Activated naive CD8-positive, alpha-beta T cell treated with anti-CD3 and anti-CD28 coated beads for 36 hours (primary cell): ENCODE results near the gene GBF1. TPM values are rescaled to one million over a fixed set of nuclear protein-coding genes. Genes with fewer than 3 reads are reported as not detected.
A peak's percentile ranks its signal among the peaks of the same experiment; 100 is the strongest.

ENCODE experiments used
- DNase-seq: peaks from one replicate; pipeline ENCODE4 v3.0.0; 2021
- H3K27ac Mint-ChIP-seq: one replicate; pipeline ENCODE4 v1.8.0; 2022; ENCODE audit warnings: mild to moderate bottlenecking, moderate library complexity, mixed read lengths
- H3K27me3 Mint-ChIP-seq: one replicate; pipeline ENCODE4 v1.8.0; 2022; ENCODE audit warnings: mild to moderate bottlenecking, mixed read lengths
- H3K36me3 Mint-ChIP-seq: one replicate; pipeline ENCODE4 v1.8.0; 2021; ENCODE audit warnings: mild to moderate bottlenecking, mixed read lengths
- H3K4me1 Mint-ChIP-seq: one replicate; pipeline ENCODE4 v1.8.0; 2021; ENCODE audit warnings: mixed read lengths
- H3K4me3 Mint-ChIP-seq: one replicate; pipeline ENCODE4 v1.8.0; 2022; ENCODE audit warnings: mild to moderate bottlenecking, moderate library complexity, mixed read lengths
- H3K9me3 Mint-ChIP-seq: one replicate; pipeline ENCODE4 v1.8.0; 2022; ENCODE audit warnings: mixed read lengths
- total RNA-seq, 2 experiments: library from RNA; stranded (reverse); gene quantifications; one replicate each; pipeline ENCODE4 v1.2.3, GENCODE V29; 2021

GBF1 gene
- total RNA-seq, 2 experiments from 2014 or later: 29.3 to 29.5 TPM

- no peak overlapping the region for H3K4me3 Mint-ChIP-seq
- DNase-seq: peak; percentile 71
- H3K9me3 Mint-ChIP-seq: no peaks in the 10 kb centered on the region
- peaks cover 29% of the 10 kb centered on the region for H3K4me1 Mint-ChIP-seq
- H3K27me3 Mint-ChIP-seq: peaks cover 30% of the 10 kb centered on the region
- no peaks in the 10 kb centered on the region for H3K36me3 Mint-ChIP-seq
- H3K27ac Mint-ChIP-seq: no peak overlapping the region
Observed at GRCh38 chr10:102413053-102413705, 167.8 kb downstream of the GBF1 start.

- Mint-ChIP-seq H3K27me3 (peaks cover 35% of the 10 kb centered on the region), H3K4me1 (peaks cover 28% of the 10 kb centered on the region), H3K4me3 (no peak overlapping the region), H3K9me3 (no peaks in the 10 kb centered on the region), H3K27ac (no peak overlapping the region), H3K36me3 (no peaks in the 10 kb centered on the region)
- DNase-seq: no peak
Observed at GRCh38 chr10:102413806-102414561, 168.7 kb downstream of the GBF1 start.

- peaks cover 39% of the 10 kb centered on the region for H3K27me3 Mint-ChIP-seq
- no peaks in the 10 kb centered on the region for H3K9me3 Mint-ChIP-seq
- H3K27ac Mint-ChIP-seq: no peak overlapping the region
- no peak for DNase-seq
- H3K4me3 Mint-ChIP-seq: no peak overlapping the region
- no peaks in the 10 kb centered on the region for H3K36me3 Mint-ChIP-seq
- peaks cover 31% of the 10 kb centered on the region for H3K4me1 Mint-ChIP-seq
Observed at GRCh38 chr10:102414749-102415148, 169.4 kb downstream of the GBF1 start.

- H3K4me1 Mint-ChIP-seq: peaks cover 32% of the 10 kb centered on the region
- H3K27me3 Mint-ChIP-seq: peaks cover 40% of the 10 kb centered on the region
- DNase-seq: no peak
- H3K27ac Mint-ChIP-seq: no peak overlapping the region
- H3K36me3 Mint-ChIP-seq: peaks cover 2% of the 10 kb centered on the region
- H3K4me3 Mint-ChIP-seq: no peak overlapping the region
- H3K9me3 Mint-ChIP-seq: no peaks in the 10 kb centered on the region
Observed at GRCh38 chr10:102416283-102416682, 171.0 kb downstream of the GBF1 start.

- Mint-ChIP-seq H3K9me3 (no peaks in the 10 kb centered on the region), H3K27me3 (peaks cover 38% of the 10 kb centered on the region), H3K36me3 (peaks cover 2% of the 10 kb centered on the region), H3K4me1 (peaks cover 29% of the 10 kb centered on the region), H3K27ac (no peak overlapping the region), H3K4me3 (no peak overlapping the region)
- DNase-seq: no peak
Observed at GRCh38 chr10:102416695-102417094, 171.4 kb downstream of the GBF1 start.

- H3K4me3 Mint-ChIP-seq: peak within 1 kb of the TSS; percentile 95
- H3K9me3 Mint-ChIP-seq: no peaks in the 10 kb centered on the region
- no peak for DNase-seq
- H3K36me3 Mint-ChIP-seq: peaks cover 9% of the 10 kb centered on the region
- peaks cover 38% of the 10 kb centered on the region for H3K27me3 Mint-ChIP-seq
- peak within 1 kb of the TSS; percentile 65 for H3K27ac Mint-ChIP-seq
- peaks cover 27% of the 10 kb centered on the region for H3K4me1 Mint-ChIP-seq
Observed at GRCh38 chr10:102418622-102419268, 173.4 kb downstream of the GBF1 start, which contains the start of gene PSD. TSS of gene PSD (minus strand) at chr10:102418785. CDS start at chr10:102417038, 1,747 bp downstream.

GRCh38 chr10:102419269-102420180 lies 174.2 kb downstream of the GBF1 start:
- peaks cover 28% of the 10 kb centered on the region for H3K4me1 Mint-ChIP-seq
- DNase-seq: peak; percentile 74
- peaks cover 9% of the 10 kb centered on the region for H3K36me3 Mint-ChIP-seq
- H3K27me3 Mint-ChIP-seq: peaks cover 36% of the 10 kb centered on the region
- H3K4me3 Mint-ChIP-seq: peak overlapping the region; percentile 95
- no peaks in the 10 kb centered on the region for H3K9me3 Mint-ChIP-seq
- peak overlapping the region; percentile 65 for H3K27ac Mint-ChIP-seq

- H3K27ac Mint-ChIP-seq: peak overlapping the region; percentile 94
- peak; percentile 20 for DNase-seq
- H3K27me3 Mint-ChIP-seq: peaks cover 34% of the 10 kb centered on the region
- H3K4me3 Mint-ChIP-seq: peak overlapping the region; percentile 95
- H3K36me3 Mint-ChIP-seq: peaks cover 9% of the 10 kb centered on the region
- H3K4me1 Mint-ChIP-seq: peaks cover 28% of the 10 kb centered on the region
- no peaks in the 10 kb centered on the region for H3K9me3 Mint-ChIP-seq
Observed at GRCh38 chr10:102420181-102420713, 174.9 kb downstream of the GBF1 start.

GRCh38 chr10:102420714-102421506 lies 175.6 kb downstream of the GBF1 start, which contains the start of gene FBXL15:
TSS of gene FBXL15 (plus strand) at chr10:102420836. CDS start at chr10:102421130, 294 bp downstream.
- peaks cover 31% of the 10 kb centered on the region for H3K4me1 Mint-ChIP-seq
- peak; percentile 93 for DNase-seq
- H3K9me3 Mint-ChIP-seq: no peaks in the 10 kb centered on the region
- H3K27ac Mint-ChIP-seq: peak within 1 kb of the TSS; percentile 94
- peaks cover 29% of the 10 kb centered on the region for H3K27me3 Mint-ChIP-seq
- H3K4me3 Mint-ChIP-seq: peak within 1 kb of the TSS; percentile 95
- peaks cover 11% of the 10 kb centered on the region for H3K36me3 Mint-ChIP-seq

GRCh38 chr10:102421507-102421756 lies 176.1 kb downstream of the GBF1 start:
- peak overlapping the region; percentile 95 for H3K4me3 Mint-ChIP-seq
- DNase-seq: no peak
- peaks cover 26% of the 10 kb centered on the region for H3K27me3 Mint-ChIP-seq
- H3K4me1 Mint-ChIP-seq: peaks cover 35% of the 10 kb centered on the region
- peak overlapping the region; percentile 67 for H3K27ac Mint-ChIP-seq
- peaks cover 11% of the 10 kb centered on the region for H3K36me3 Mint-ChIP-seq
- no peaks in the 10 kb centered on the region for H3K9me3 Mint-ChIP-seq

- peaks cover 24% of the 10 kb centered on the region for H3K27me3 Mint-ChIP-seq
- DNase-seq: peak; percentile 51
- H3K4me3 Mint-ChIP-seq: peak overlapping the region; percentile 95
- peaks cover 39% of the 10 kb centered on the region for H3K4me1 Mint-ChIP-seq
- H3K27ac Mint-ChIP-seq: peak overlapping the region; percentile 66
- no peaks in the 10 kb centered on the region for H3K9me3 Mint-ChIP-seq
- peaks cover 11% of the 10 kb centered on the region for H3K36me3 Mint-ChIP-seq
Observed at GRCh38 chr10:102421757-102422512, 176.6 kb downstream of the GBF1 start.

- Mint-ChIP-seq H3K4me3 (peak overlapping the region; percentile 95), H3K27ac (peak overlapping the region; percentile 54), H3K36me3 (peaks cover 11% of the 10 kb centered on the region), H3K9me3 (no peaks in the 10 kb centered on the region), H3K4me1 (peaks cover 46% of the 10 kb centered on the region), H3K27me3 (peaks cover 17% of the 10 kb centered on the region)
- DNase-seq: peak; percentile 73
Observed at GRCh38 chr10:102422545-102423129, 177.3 kb downstream of the GBF1 start.
